HEK293 (cell line): Measurements from ENCODE around the gene DAAM2.

ENCODE experiments used
- CTCF ChIA-PET: fragments of 350-600 bp; formaldehyde crosslinking; extraction: SDS; loops from one replicate; lab custom pipeline; 2021; ENCODE audit warnings: antibody characterized with exemption; lab: Yijun Ruan, JAX
- POLR2A ChIA-PET: fragments of 300-600 bp; formaldehyde crosslinking; extraction: SDS; loops from one replicate; lab custom pipeline; 2020; ENCODE audit warnings: antibody characterized with exemption, inconsistent platforms; lab: Yijun Ruan, JAX
- H3K27ac ChIP-seq: fragments of 200-500 bp; sonication (Bioruptor generic); 2 replicates; pipeline ENCODE4 v1.5.1; 2014; ENCODE audit warnings: low read depth, low read length, control low read depth, inconsistent platforms; ENCODE audit errors: extremely low read depth
- H3K36me3 ChIP-seq, 2 experiments: fragments of 200-500 bp in 1 of 2; sonication (Bioruptor generic) in 1 of 2; 1 replicate in 1 of 2; 2 replicates in 1 of 2; pipeline ENCODE4 v1.5.1; 2014 to 2017; ENCODE audit warnings: inconsistent platforms in 2 of 2, low read length in 2 of 2; ENCODE audit not compliant: control insufficient read depth in 2 of 2, insufficient read depth in 1 of 2
- H3K4me1 ChIP-seq: fragments of 200-500 bp; sonication (Bioruptor generic); 2 replicates; pipeline ENCODE4 v1.5.1; 2014; ENCODE audit warnings: mild to moderate bottlenecking, low read length, inconsistent platforms; ENCODE audit not compliant: control insufficient read depth, insufficient read depth
- H3K4me3 ChIP-seq: 2 replicates; pipeline ENCODE4 v1.5.1; 2011; ENCODE audit warnings: low read depth, mild to moderate bottlenecking, control low read depth, low read length, moderate library complexity
- H3K9me3 ChIP-seq: fragments of 200-500 bp; sonication (Bioruptor generic); 2 replicates; pipeline ENCODE4 v1.5.1; 2014; ENCODE audit warnings: low read depth, low read length, inconsistent platforms; ENCODE audit not compliant: control insufficient read depth, insufficient read depth
- KLF1 ChIP-seq: fragments of 450-650 bp; formaldehyde crosslinking; IDR thresholded peaks from 2 replicates; pipeline ENCODE4 v1.5.1; 2016; ENCODE audit warnings: missing biosample characterization, missing genetic modification characterization
- PRDM1 ChIP-seq: fragments of 450-650 bp; formaldehyde crosslinking; IDR thresholded peaks from 2 replicates; pipeline ENCODE4; 2016; ENCODE audit warnings: missing biosample characterization, missing genetic modification characterization
- SP3 ChIP-seq: fragments of 450-650 bp; formaldehyde crosslinking; IDR thresholded peaks from 2 replicates; pipeline ENCODE4 v1.5.1; 2016; ENCODE audit warnings: missing biosample characterization, missing genetic modification characterization
- ZBTB17 ChIP-seq: fragments of 450-650 bp; formaldehyde crosslinking; IDR thresholded peaks from 2 replicates; pipeline ENCODE4 v1.5.1; 2016; ENCODE audit warnings: missing biosample characterization, missing genetic modification characterization
- ZEB2 ChIP-seq: fragments of 450-650 bp; formaldehyde crosslinking; IDR thresholded peaks from 2 replicates; pipeline ENCODE4 v1.5.1; 2016; ENCODE audit warnings: missing biosample characterization, missing genetic modification characterization
- ZNF132 ChIP-seq: fragments of 450-650 bp; formaldehyde crosslinking; IDR thresholded peaks from 2 replicates; pipeline ENCODE4 v1.5.1; 2017; ENCODE audit warnings: missing biosample characterization, missing genetic modification characterization, borderline replicate concordance
- ZNF174 ChIP-seq: fragments of 450-650 bp; formaldehyde crosslinking; IDR thresholded peaks from 2 replicates; pipeline ENCODE4 v1.5.0; 2017; ENCODE audit warnings: missing biosample characterization, mild to moderate bottlenecking, missing genetic modification characterization
- ZNF184 ChIP-seq: fragments of 450-650 bp; IDR thresholded peaks from 2 replicates; pipeline ENCODE4 v1.5.1; 2018; ENCODE audit warnings: missing biosample characterization, mild to moderate bottlenecking, missing genetic modification characterization
- ZNF19 ChIP-seq: fragments of 450-650 bp; formaldehyde crosslinking; IDR thresholded peaks from 2 replicates; pipeline ENCODE4; 2016; ENCODE audit warnings: missing biosample characterization, missing genetic modification characterization, low read depth
- ZNF23 ChIP-seq: fragments of 450-650 bp; formaldehyde crosslinking; IDR thresholded peaks from 2 replicates; pipeline ENCODE4 v1.5.1; 2016; ENCODE audit warnings: missing biosample characterization, missing genetic modification characterization, borderline replicate concordance
- ZNF48 ChIP-seq: fragments of 450-650 bp; formaldehyde crosslinking; IDR thresholded peaks from 2 replicates; pipeline ENCODE4 v1.5.1; 2016; ENCODE audit warnings: missing biosample characterization, missing genetic modification characterization
- ZNF548 ChIP-seq: fragments of 450-650 bp; formaldehyde crosslinking; IDR thresholded peaks from 2 replicates; pipeline ENCODE4 v1.5.1; 2016; ENCODE audit warnings: missing biosample characterization, missing genetic modification characterization
- ZNF596 ChIP-seq: fragments of 450-650 bp; IDR thresholded peaks from 2 replicates; pipeline ENCODE4 v1.5.0; 2018; ENCODE audit warnings: missing biosample characterization, mild to moderate bottlenecking, missing genetic modification characterization, moderate library complexity
- ZNF610 ChIP-seq: fragments of 450-650 bp; formaldehyde crosslinking; IDR thresholded peaks from 2 replicates; pipeline ENCODE4 v1.5.1; 2016; ENCODE audit warnings: missing biosample characterization, missing genetic modification characterization, borderline replicate concordance
- ZNF792 ChIP-seq: fragments of 450-650 bp; formaldehyde crosslinking; IDR thresholded peaks from 2 replicates; pipeline ENCODE4 v1.5.1; 2016; ENCODE audit warnings: missing biosample characterization, missing genetic modification characterization
- ZNF843 ChIP-seq: fragments of 450-650 bp; formaldehyde crosslinking; IDR thresholded peaks from 2 replicates; pipeline ENCODE4 v1.5.1; 2016; ENCODE audit warnings: missing biosample characterization, missing genetic modification characterization
- TF ChIP-seq, protein P1 (sequence below): fragments of 450-650 bp; formaldehyde crosslinking; IDR thresholded peaks from 2 replicates; pipeline ENCODE4 v1.5.1; 2016; ENCODE audit warnings: missing biosample characterization, missing genetic modification characterization
- TF ChIP-seq, protein P2 (sequence below): fragments of 450-650 bp; formaldehyde crosslinking; IDR thresholded peaks from 2 replicates; pipeline ENCODE4 v1.5.1; 2016; ENCODE audit warnings: missing biosample characterization, missing genetic modification characterization
- TF ChIP-seq, protein P3 (sequence below): fragments of 450-650 bp; formaldehyde crosslinking; IDR thresholded peaks from 2 replicates; pipeline ENCODE4 v1.5.1; 2016; ENCODE audit warnings: missing biosample characterization, missing genetic modification characterization

DAAM2 gene

GRCh38 chr6:39800034-39801032, 8.2 kb downstream of the DAAM2 start:
- H3K4me1 ChIP-seq = peaks cover 2% of the 10 kb centered on the region; the same call in 1 of the 2 replicates
- POLR2A ChIA-PET = no interaction called here
- no peaks in the 10 kb centered on the region for H3K9me3 ChIP-seq
- H3K4me3 ChIP-seq = no peak overlapping the region
- TF ChIP-seq ZNF23 (tag by site-specific recombination) = no peak
- no peak overlapping the region for H3K27ac ChIP-seq
- CTCF ChIA-PET = interaction anchor here (0.6 kb wide), 1 partner anchor 156 kb away, joined by 5 read pairs; no protein-coding TSS in a partner anchor
- H3K36me3 ChIP-seq = peaks cover 0 to 3% of the 10 kb centered on the region in 2 experiments; a peak in 1 of 3 replicates

DNA sequence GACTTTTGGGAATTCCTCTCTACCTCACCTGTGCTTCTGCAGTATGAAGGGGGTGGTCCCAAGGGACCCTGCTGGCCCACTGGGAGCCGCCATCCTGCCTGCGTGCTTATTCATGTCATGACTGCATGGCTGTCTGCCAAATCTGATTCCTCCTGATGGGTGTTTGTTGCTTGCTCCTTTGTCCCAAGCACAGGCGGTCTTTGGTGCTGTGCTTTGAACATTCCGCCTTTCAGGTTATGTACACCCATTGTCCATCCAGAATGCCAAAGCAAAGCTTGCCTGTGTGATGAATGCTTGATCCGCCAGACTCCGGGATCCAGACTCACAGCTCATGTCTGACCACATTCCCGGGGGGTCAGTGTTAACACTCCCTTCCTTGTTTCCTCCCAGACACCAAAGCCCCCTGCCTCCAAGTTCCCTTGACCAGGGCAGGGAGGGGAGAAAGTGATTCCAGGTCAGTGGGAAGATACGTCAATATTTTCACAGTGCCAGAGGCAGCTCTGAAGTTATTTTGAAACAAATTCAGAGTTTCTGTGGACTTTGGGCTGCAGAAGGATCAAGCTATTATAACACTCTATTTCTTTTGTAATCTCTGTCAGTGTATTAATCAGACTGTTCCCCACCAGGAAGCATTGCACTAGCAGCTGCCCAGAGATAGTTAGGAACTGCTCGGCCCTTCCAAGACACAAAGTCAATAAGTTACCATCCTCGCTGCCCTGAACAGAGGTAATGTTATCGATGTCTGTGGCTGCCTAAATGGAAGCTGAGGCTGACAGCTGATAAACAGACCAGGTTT, 9.5 kb downstream of the DAAM2 start:
- ChIA-PET CTCF (interaction anchor here (0.6 kb wide), 1 partner anchor 19 kb away, joined by 3 read pairs; no protein-coding TSS in a partner anchor), POLR2A (no interaction called here)
- H3K27ac ChIP-seq = no peak overlapping the region
- no peak for TF ChIP-seq PRDM1 (tag by site-specific recombination)
- no peak for TF ChIP-seq ZEB2 (tag by site-specific recombination)
- TF ChIP-seq ZNF843 (tag by site-specific recombination) = no peak
- TF ChIP-seq ZNF548 = no peak
- no peak for TF ChIP-seq ZNF792 (tag by site-specific recombination)
- no peak for TF ChIP-seq ZNF596 (tag by site-specific recombination)
- TF ChIP-seq ZNF19 (tag by site-specific recombination) = no peak
- no peak for TF ChIP-seq ZNF184 (tag by site-specific recombination)
- no peak for TF ChIP-seq ZBTB17
- TF ChIP-seq, protein P1, sequence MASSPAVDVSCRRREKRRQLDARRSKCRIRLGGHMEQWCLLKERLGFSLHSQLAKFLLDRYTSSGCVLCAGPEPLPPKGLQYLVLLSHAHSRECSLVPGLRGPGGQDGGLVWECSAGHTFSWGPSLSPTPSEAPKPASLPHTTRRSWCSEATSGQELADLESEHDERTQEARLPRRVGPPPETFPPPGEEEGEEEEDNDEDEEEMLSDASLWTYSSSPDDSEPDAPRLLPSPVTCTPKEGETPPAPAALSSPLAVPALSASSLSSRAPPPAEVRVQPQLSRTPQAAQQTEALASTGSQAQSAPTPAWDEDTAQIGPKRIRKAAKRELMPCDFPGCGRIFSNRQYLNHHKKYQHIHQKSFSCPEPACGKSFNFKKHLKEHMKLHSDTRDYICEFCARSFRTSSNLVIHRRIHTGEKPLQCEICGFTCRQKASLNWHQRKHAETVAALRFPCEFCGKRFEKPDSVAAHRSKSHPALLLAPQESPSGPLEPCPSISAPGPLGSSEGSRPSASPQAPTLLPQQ (tag by site-specific recombination) = no peak
- no peak for TF ChIP-seq ZNF610
- no peak for TF ChIP-seq KLF1
- TF ChIP-seq SP3 (tag by site-specific recombination) = no peak
- TF ChIP-seq, protein P2, sequence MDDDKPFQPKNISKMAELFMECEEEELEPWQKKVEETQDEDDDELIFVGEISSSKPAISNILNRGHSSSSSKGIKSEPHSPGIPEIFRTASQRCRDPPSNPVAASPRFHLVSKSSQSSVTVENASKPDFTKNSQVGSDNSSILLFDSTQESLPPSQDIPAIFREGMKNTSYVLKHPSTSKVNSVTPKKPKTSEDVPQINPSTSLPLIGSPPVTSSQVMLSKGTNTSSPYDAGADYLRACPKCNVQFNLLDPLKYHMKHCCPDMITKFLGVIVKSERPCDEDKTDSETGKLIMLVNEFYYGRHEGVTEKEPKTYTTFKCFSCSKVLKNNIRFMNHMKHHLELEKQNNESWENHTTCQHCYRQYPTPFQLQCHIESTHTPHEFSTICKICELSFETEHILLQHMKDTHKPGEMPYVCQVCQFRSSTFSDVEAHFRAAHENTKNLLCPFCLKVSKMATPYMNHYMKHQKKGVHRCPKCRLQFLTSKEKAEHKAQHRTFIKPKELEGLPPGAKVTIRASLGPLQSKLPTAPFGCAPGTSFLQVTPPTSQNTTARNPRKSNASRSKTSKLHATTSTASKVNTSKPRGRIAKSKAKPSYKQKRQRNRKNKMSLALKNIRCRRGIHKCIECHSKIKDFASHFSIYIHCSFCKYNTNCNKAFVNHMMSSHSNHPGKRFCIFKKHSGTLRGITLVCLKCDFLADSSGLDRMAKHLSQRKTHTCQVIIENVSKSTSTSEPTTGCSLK (tag by site-specific recombination) = no peak
- no peak for TF ChIP-seq ZNF174 (tag by site-specific recombination)
- TF ChIP-seq ZNF132 (tag by site-specific recombination) = no peak
- no peak for TF ChIP-seq ZNF48
- TF ChIP-seq, protein P3, sequence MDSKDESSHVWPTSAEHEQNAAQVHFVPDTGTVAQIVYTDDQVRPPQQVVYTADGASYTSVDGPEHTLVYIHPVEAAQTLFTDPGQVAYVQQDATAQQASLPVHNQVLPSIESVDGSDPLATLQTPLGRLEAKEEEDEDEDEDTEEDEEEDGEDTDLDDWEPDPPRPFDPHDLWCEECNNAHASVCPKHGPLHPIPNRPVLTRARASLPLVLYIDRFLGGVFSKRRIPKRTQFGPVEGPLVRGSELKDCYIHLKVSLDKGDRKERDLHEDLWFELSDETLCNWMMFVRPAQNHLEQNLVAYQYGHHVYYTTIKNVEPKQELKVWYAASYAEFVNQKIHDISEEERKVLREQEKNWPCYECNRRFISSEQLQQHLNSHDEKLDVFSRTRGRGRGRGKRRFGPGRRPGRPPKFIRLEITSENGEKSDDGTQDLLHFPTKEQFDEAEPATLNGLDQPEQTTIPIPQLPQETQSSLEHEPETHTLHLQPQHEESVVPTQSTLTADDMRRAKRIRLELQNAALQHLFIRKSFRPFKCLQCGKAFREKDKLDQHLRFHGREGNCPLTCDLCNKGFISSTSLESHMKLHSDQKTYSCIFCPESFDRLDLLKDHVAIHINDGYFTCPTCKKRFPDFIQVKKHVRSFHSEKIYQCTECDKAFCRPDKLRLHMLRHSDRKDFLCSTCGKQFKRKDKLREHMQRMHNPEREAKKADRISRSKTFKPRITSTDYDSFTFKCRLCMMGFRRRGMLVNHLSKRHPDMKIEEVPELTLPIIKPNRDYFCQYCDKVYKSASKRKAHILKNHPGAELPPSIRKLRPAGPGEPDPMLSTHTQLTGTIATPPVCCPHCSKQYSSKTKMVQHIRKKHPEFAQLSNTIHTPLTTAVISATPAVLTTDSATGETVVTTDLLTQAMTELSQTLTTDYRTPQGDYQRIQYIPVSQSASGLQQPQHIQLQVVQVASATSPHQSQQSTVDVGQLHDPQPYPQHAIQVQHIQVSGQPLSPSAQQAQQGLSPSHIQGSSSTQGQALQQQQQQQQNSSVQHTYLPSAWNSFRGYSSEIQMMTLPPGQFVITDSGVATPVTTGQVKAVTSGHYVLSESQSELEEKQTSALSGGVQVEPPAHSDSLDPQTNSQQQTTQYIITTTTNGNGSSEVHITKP (tag by site-specific recombination) = no peak
- no peaks in the 10 kb centered on the region for H3K9me3 ChIP-seq
- peaks cover 2% of the 10 kb centered on the region; the same call in 1 of the 2 replicates for H3K4me1 ChIP-seq
- H3K4me3 ChIP-seq = no peak overlapping the region
- peaks cover 0 to 3% of the 10 kb centered on the region in 2 experiments; a peak in 1 of 3 replicates for H3K36me3 ChIP-seq
